Hypothalamus (tissue), 51 donors: ENCODE data around the gene SCARF2.
"Not testable (repeated sequence)": the region's sequence is repeated elsewhere in the genome, so short reads cannot be mapped to it uniquely, and the experiment has no call there.

Experiments used
- DNase-seq, 51 donors: peaks; one replicate each; lab custom pipeline; 2025; lab: John Stamatoyannopoulos, UW

SCARF2 gene

GRCh38 chr22:20399866-20400605 is 37.6 kb downstream of the SCARF2 start:
- no peak for DNase-seq

- no peak for DNase-seq
These were observed 39.2 kb downstream of the SCARF2 start for GRCh38 chr22:20398420-20398819.

- no peak for DNase-seq
These were observed 40.1 kb downstream of the SCARF2 start for GRCh38 chr22:20397498-20397897.

- no peak for DNase-seq
These were observed 41.0 kb downstream of the SCARF2 start for GRCh38 chr22:20396639-20397038.

GRCh38 chr22:20395907-20396287 is 41.7 kb downstream of the SCARF2 start:
- DNase-seq = no peak

- DNase-seq = no peak
These were observed 42.3 kb downstream of the SCARF2 start for GRCh38 chr22:20395181-20395906.

GRCh38 chr22:20393705-20394476 is 43.7 kb downstream of the SCARF2 start, which contains the start of gene ZNF74:
Gene ZNF74, plus strand, starts transcription at chr22:20394151. Its CDS starts 478 bp downstream, at chr22:20394629.
- peak; percentile 18 to 93 (median 83) for DNase-seq

- DNase-seq = peak in 1 of 51 donors; percentile 41
These were observed 44.5 kb downstream of the SCARF2 start for GRCh38 chr22:20392983-20393704.

GRCh38 chr22:20392365-20392881 is 45.2 kb downstream of the SCARF2 start:
- DNase-seq = not testable (repeated sequence)

- no peak for DNase-seq
These were observed 46.4 kb downstream of the SCARF2 start for GRCh38 chr22:20391222-20391621.

GRCh38 chr22:20390394-20390907 is 47.2 kb downstream of the SCARF2 start:
- DNase-seq = no peak

GRCh38 chr22:20389288-20389687 is 48.3 kb downstream of the SCARF2 start:
- DNase-seq = no peak

- no peak for DNase-seq
These were observed 49.4 kb downstream of the SCARF2 start for GRCh38 chr22:20388200-20388599.

- no peak for DNase-seq
These were observed 50.7 kb downstream of the SCARF2 start for GRCh38 chr22:20386972-20387371.

- DNase-seq = no peak
These were observed 51.3 kb downstream of the SCARF2 start for GRCh38 chr22:20386336-20386735.

- DNase-seq = no peak
These were observed 52.8 kb downstream of the SCARF2 start for GRCh38 chr22:20384865-20385264.

- no peak for DNase-seq
These were observed 53.5 kb downstream of the SCARF2 start for GRCh38 chr22:20384171-20384570.

- no peak for DNase-seq
These were observed 54.1 kb downstream of the SCARF2 start for GRCh38 chr22:20383538-20383937.

- no peak for DNase-seq
These were observed 57.1 kb downstream of the SCARF2 start for GRCh38 chr22:20380486-20380885.

GRCh38 chr22:20378684-20379083 is 58.9 kb downstream of the SCARF2 start:
- DNase-seq = not testable (repeated sequence)
